VCaP (cell line): Measurements from ENCODE around the gene C1orf210.

Experiments
- H3K27ac ChIP-seq: fragments of 450-650 bp; 2 replicates; pipeline ENCODE4 v1.5.1; 2017
- CTCF ChIP-seq: fragments of 450-650 bp; conservative IDR thresholded peaks from 2 replicates; pipeline ENCODE4 v1.5.1; 2017; ENCODE audit warnings: mild to moderate bottlenecking, moderate library complexity

The C1orf210 gene

GRCh38 chr1:43251024-43251423, 34.4 kb downstream of the C1orf210 start:
- TF ChIP-seq CTCF: no peak

DNA sequence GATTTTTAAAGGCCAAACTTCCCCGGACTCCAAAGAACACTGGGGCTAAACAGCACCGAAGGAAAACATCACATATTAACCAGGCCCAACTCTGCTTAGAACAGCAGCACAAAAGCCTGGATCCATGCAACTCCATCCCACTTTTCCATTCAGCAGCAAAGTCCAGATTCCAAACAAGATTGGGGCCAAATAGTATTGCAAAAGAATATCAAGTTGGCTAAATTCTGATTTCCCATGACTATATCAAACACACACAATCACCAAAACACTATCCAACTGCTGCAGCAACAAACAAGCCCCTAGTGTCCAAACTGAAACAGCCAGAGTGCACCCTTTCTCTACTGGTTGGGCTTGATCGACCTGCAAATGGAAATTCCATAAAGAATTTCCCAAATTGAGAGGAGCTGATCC, 35.0 kb downstream of the C1orf210 start:
- no peak for TF ChIP-seq CTCF
- no peak overlapping the region for H3K27ac ChIP-seq

More at GRCh38 chr1:43251024-43251423, 34.4 kb downstream of the C1orf210 start:
- H3K27ac ChIP-seq: no peak overlapping the region

DNA sequence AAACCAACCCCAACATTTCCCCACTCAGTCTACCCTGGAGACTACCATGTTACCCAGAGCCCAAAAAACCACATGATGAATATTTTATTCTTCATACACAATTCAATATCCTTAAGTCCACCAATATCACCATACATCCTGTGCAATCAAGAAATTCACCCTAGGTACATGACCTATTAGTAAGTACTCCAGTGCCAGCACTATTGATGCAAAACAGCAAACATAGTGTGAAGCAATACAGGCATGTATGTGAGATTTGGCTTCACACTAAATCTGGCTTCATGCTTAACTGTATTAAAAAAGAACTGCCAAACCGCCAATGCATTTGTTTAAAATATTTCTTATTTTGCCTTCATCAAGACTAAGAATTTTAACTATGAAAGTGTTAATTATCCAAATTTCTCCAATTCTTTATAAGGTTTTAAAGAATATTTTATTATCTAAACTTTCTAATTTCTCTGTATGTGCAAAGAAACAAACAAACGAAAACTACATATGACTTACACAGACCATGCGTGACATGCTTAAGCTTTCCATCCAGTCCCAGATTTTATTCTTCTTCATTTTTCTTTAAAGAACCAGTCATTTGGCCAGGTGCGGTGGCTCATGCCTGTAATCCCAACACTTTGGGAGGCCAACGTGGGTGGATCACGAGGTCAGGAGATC, 38.0 kb downstream of the C1orf210 start:
- no peak for TF ChIP-seq CTCF
- no peak overlapping the region for H3K27ac ChIP-seq

DNA sequence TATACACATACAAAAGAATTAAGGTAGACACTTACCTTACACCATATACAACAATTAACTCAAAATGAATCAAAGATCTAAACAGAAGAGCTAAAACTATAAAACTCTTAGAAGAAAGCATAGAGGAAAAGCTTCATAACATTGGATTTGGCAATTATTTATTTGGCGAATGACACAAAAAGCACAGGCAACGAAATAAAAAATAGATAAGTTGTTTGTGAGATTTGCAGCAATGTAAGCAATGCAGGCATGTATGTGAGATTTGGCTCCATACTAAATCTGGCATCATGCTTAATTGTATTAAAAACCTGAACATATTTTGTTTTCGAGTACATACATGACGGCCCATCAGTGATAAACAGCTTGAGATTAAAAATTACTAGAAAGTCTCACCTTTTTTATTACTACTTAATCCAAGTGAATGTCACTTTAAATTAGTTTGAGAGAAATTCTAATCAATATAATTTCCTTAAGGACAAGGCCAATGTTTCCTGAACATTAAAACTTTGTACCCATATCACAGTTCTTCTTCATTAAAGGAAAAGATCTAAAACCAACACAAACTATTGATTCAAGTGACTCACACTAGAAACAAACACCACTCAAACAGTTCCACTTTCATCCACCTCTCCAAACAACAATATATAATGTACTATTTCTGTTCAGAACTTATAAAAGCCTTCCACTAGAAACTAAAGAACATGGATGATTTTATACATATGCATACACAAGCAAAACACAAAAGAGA, 38.7 kb downstream of the C1orf210 start:
- no peak for TF ChIP-seq CTCF

GRCh38 chr1:43243299-43243698, 42.1 kb downstream of the C1orf210 start:
- TF ChIP-seq CTCF: no peak
- no peak overlapping the region for H3K27ac ChIP-seq

More for the DNA sequence above, 38.7 kb downstream of the C1orf210 start:
- H3K27ac ChIP-seq: no peak overlapping the region

- TF ChIP-seq CTCF: no peak
- H3K27ac ChIP-seq: peak overlapping the region; percentile 38; the same call in 1 of the 2 replicates
These were observed 44.0 kb downstream of the C1orf210 start for GRCh38 chr1:43241413-43241836.

DNA sequence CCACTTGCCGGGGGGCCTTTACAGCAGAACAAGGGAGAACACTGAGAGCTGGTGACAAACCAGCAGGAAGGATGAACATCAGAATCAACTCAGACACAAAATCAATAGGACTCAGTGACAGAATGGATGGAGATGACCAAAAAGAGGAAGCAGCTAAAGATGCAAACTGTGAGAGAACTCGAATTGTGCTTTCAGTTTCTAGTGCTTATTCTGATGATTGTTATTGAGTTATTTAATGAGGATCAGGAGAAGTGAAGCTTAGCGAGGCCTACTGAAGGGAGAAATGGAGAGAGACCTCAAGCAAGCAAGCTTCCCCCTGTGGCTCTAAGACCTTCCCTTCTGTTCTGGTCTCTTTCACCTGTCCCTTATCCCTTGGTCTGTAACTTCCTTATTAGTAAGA, 45.9 kb downstream of the C1orf210 start:
- no peak for TF ChIP-seq CTCF
- no peak overlapping the region for H3K27ac ChIP-seq
